OCI-LY3 (cell line): ENCODE data around the gene RAD51B.
"Not testable (repeated sequence)": the region's sequence is repeated elsewhere in the genome, so short reads cannot be mapped to it uniquely, and the experiment has no call there.

Experiments used
- H2AFZ ChIP-seq: fragments of 200-600, 300-600 bp; shearing (Covaris generic); 2 replicates; pipeline ENCODE4 v1.6.0; 2014; ENCODE audit warnings: antibody characterized with exemption, low read depth, low read length
- H3K27ac ChIP-seq: fragments of 200-600, 300-600 bp; sonication (generic); 2 replicates; pipeline ENCODE4 v1.5.1; 2014; ENCODE audit warnings: mild to moderate bottlenecking, low read length, moderate library complexity, mixed read lengths
- H3K27me3 ChIP-seq: fragments of 200-600, 300-600 bp; sonication (generic); 2 replicates; pipeline ENCODE4 v1.6.1; 2014; ENCODE audit warnings: low read depth, low read length, mixed read lengths
- H3K36me3 ChIP-seq: fragments of 200-600, 300-600 bp; sonication (generic); replicated peaks from 2 replicates; pipeline ENCODE3; 2014; ENCODE audit warnings: low read depth, low read length, mixed read lengths
- H3K4me1 ChIP-seq: fragments of 300-600, 200-600 bp; sonication (generic); 2 replicates; pipeline ENCODE4 v1.6.1; 2014; ENCODE audit warnings: low read length, mixed read lengths
- H3K4me2 ChIP-seq: fragments of 200-600, 300-600 bp; sonication (generic); 2 replicates; pipeline ENCODE4 v1.6.1; 2014; ENCODE audit warnings: low read length, mixed read lengths
- H3K4me3 ChIP-seq: fragments of 300-600, 200-600 bp; sonication (generic); 2 replicates; pipeline ENCODE4 v1.5.1; 2014; ENCODE audit warnings: antibody characterized with exemption, mild to moderate bottlenecking, low read length, moderate library complexity
- H3K79me2 ChIP-seq: fragments of 300-600, 200-600 bp; shearing (Covaris generic); 2 replicates; pipeline ENCODE4 v1.6.1; 2014; ENCODE audit warnings: mild to moderate bottlenecking, low read length, mixed read lengths
- H3K9ac ChIP-seq: fragments of 300-600, 200-600 bp; shearing (Covaris generic); 2 replicates; pipeline ENCODE4 v1.6.0; 2014; ENCODE audit warnings: mild to moderate bottlenecking, low read length, moderate library complexity
- H3K9me3 ChIP-seq: fragments of 200-600, 300-600 bp; shearing (Covaris generic); 2 replicates; pipeline ENCODE4 v1.6.1; 2014; ENCODE audit warnings: low read length, mixed read lengths; ENCODE audit not compliant: insufficient read depth
- H4K20me1 ChIP-seq: fragments of 200-600, 300-600 bp; sonication (generic); 2 replicates; pipeline ENCODE4 v1.6.1; 2016; ENCODE audit warnings: low read length, mixed read lengths; ENCODE audit not compliant: insufficient read depth
- EZH2phosphoT487 ChIP-seq: fragments of 200-600 bp; shearing (Covaris generic); IDR thresholded peaks from 2 replicates; pipeline ENCODE4 v1.6.1; 2018; ENCODE audit warnings: antibody characterized with exemption, mixed run types, low read depth
- TF ChIP-seq, protein P1 (sequence below): fragments of 200-600, 300-600 bp; sonication (generic); IDR thresholded peaks from 2 replicates; pipeline ENCODE4 v1.5.1; 2014; ENCODE audit warnings: antibody characterized with exemption, low read length, low read depth

The RAD51B gene

GRCh38 chr14:68696721-68697495 is 877.3 kb downstream of the RAD51B start:
- Histone ChIP-seq H3K79me2 (no peaks in the 10 kb centered on the region), H4K20me1 (no peaks in the 10 kb centered on the region), H3K36me3 (no peaks in the 10 kb centered on the region), H3K4me3 (no peak overlapping the region), H3K27ac (no peak overlapping the region), H3K4me1 (peaks cover 8% of the 10 kb centered on the region), H3K27me3 (no peaks in the 10 kb centered on the region), H2AFZ (no peak overlapping the region), H3K4me2 (no peak overlapping the region), H3K9ac (no peak overlapping the region), H3K9me3 (no peaks in the 10 kb centered on the region)
- no peak for TF ChIP-seq EZH2phosphoT487
- TF ChIP-seq, protein P1, sequence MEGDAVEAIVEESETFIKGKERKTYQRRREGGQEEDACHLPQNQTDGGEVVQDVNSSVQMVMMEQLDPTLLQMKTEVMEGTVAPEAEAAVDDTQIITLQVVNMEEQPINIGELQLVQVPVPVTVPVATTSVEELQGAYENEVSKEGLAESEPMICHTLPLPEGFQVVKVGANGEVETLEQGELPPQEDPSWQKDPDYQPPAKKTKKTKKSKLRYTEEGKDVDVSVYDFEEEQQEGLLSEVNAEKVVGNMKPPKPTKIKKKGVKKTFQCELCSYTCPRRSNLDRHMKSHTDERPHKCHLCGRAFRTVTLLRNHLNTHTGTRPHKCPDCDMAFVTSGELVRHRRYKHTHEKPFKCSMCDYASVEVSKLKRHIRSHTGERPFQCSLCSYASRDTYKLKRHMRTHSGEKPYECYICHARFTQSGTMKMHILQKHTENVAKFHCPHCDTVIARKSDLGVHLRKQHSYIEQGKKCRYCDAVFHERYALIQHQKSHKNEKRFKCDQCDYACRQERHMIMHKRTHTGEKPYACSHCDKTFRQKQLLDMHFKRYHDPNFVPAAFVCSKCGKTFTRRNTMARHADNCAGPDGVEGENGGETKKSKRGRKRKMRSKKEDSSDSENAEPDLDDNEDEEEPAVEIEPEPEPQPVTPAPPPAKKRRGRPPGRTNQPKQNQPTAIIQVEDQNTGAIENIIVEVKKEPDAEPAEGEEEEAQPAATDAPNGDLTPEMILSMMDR: no peak

DNA sequence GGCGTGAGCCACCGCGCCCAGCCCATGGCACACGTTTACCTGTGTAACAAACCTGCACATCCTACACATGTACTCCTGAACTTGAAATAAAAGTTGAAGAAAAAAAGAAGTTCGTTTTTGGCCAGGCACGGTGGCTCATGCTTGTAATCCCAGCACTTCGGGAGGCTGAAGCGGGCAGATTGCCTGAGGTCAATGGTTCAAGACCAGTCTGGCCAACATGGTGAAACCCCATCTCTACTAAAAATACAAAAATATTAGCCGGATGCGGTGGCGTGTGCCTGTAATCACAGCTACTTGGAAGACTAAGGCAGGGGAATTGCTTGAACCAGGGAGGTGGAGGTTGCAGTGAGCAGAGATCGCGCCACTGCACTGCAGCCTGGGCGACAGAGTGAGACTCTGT is 879.2 kb downstream of the RAD51B start:
- H3K9me3 ChIP-seq, H3K36me3 ChIP-seq, H3K4me2 ChIP-seq, H3K27me3 ChIP-seq, H3K9ac ChIP-seq, H3K27ac ChIP-seq, H3K4me3 ChIP-seq, H2AFZ ChIP-seq, H3K79me2 ChIP-seq, H4K20me1 ChIP-seq, H3K4me1 ChIP-seq: not testable (repeated sequence)

- H3K9me3 ChIP-seq: no peaks in the 10 kb centered on the region
Observed at GRCh38 chr14:68701001-68701741, 881.6 kb downstream of the RAD51B start.

DNA sequence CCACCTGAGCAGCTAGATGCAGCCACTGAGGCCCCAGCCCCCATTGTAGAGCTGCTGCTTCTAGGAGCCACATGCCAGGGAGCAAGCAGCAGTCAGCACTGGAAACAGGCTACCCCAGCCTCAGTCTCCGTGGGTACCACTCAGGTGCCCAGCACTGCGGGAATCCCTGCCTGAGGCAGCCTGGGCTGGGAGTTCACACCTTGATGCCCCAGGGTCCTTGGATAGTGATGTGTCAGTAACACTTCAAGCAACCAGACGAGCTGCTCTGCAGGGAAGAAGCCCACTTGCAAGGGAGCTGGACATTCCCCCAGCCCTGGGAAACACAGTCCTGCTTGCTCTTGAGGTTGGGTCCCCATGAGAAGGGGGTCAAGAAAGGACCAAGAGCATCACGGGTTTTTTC is 882.6 kb downstream of the RAD51B start:
- Histone ChIP-seq H3K4me1 (no peaks in the 10 kb centered on the region), H3K9ac (no peak overlapping the region), H3K9me3 (no peaks in the 10 kb centered on the region), H3K4me3 (no peak overlapping the region), H2AFZ (no peak overlapping the region), H3K79me2 (no peaks in the 10 kb centered on the region), H3K36me3 (no peaks in the 10 kb centered on the region), H3K27me3 (no peaks in the 10 kb centered on the region), H3K4me2 (no peak overlapping the region), H4K20me1 (no peaks in the 10 kb centered on the region), H3K27ac (no peak overlapping the region)
- no peak for TF ChIP-seq EZH2phosphoT487

More at GRCh38 chr14:68701001-68701741, 881.6 kb downstream of the RAD51B start:
- no peaks in the 10 kb centered on the region for H3K36me3 ChIP-seq
- no peak overlapping the region for H3K9ac ChIP-seq
- no peaks in the 10 kb centered on the region for H3K79me2 ChIP-seq
- H2AFZ ChIP-seq: no peak overlapping the region
- H3K4me1 ChIP-seq: no peaks in the 10 kb centered on the region
- H3K27me3 ChIP-seq: no peaks in the 10 kb centered on the region
- H3K4me2 ChIP-seq: no peak overlapping the region
- TF ChIP-seq, protein P1: no peak
- TF ChIP-seq EZH2phosphoT487: no peak
- no peak overlapping the region for H3K4me3 ChIP-seq
- H4K20me1 ChIP-seq: no peaks in the 10 kb centered on the region
- H3K27ac ChIP-seq: no peak overlapping the region

DNA sequence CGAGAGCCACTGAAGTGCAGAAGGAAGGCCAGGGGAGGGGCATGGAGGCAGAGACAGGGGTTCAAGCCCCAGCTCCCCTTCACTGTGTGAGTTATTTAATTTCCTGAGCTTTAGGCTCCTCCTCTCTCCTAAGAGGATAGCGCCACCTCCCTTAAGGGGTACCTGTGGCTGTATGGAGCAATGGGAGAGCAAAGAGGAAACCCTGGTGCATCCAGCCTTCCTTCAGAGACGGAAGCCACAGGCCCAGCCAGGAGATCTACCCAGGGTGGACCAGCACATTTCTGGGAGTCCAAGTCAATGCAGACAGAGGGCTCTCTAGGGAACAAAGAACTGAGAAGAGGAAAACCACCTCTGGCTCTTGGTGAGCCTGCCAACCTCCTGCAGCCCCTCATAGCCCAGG is 883.0 kb downstream of the RAD51B start:
- no peaks in the 10 kb centered on the region for H3K27me3 ChIP-seq
- TF ChIP-seq, protein P1: no peak
- TF ChIP-seq EZH2phosphoT487: no peak
- H3K4me2 ChIP-seq: no peak overlapping the region
- H4K20me1 ChIP-seq: no peaks in the 10 kb centered on the region
- no peaks in the 10 kb centered on the region for H3K4me1 ChIP-seq
- H3K9ac ChIP-seq: no peak overlapping the region
- no peaks in the 10 kb centered on the region for H3K79me2 ChIP-seq
- H2AFZ ChIP-seq: no peak overlapping the region
- H3K36me3 ChIP-seq: no peaks in the 10 kb centered on the region
- no peak overlapping the region for H3K27ac ChIP-seq
- no peak overlapping the region for H3K4me3 ChIP-seq
- no peaks in the 10 kb centered on the region for H3K9me3 ChIP-seq
